Activated naive CD4-positive, alpha-beta T cell treated with anti-CD3 and anti-CD28 coated beads, Interleukin-2, amount 50 U/mL, for 24 hours (primary cell): ENCODE measurements around the gene ACADL.
A peak's percentile ranks its signal among the peaks of the same experiment; 100 is the strongest.

Source experiments
- H3K27ac Mint-ChIP-seq: one replicate; pipeline ENCODE4 v1.8.0; 2021; ENCODE audit warnings: mild to moderate bottlenecking, mixed read lengths
- H3K27me3 Mint-ChIP-seq: one replicate; pipeline ENCODE4 v1.8.0; 2021; ENCODE audit warnings: mixed read lengths
- H3K36me3 Mint-ChIP-seq: one replicate; pipeline ENCODE4 v1.8.0; 2021; ENCODE audit warnings: mixed read lengths
- H3K4me1 Mint-ChIP-seq: one replicate; pipeline ENCODE4 v1.8.0; 2021; ENCODE audit warnings: mixed read lengths
- H3K4me3 Mint-ChIP-seq: one replicate; pipeline ENCODE4 v1.8.0; 2021; ENCODE audit warnings: mild to moderate bottlenecking, mixed read lengths
- H3K9me3 Mint-ChIP-seq: one replicate; pipeline ENCODE4 v1.8.0; 2021; ENCODE audit warnings: mixed read lengths

The ACADL gene

GRCh38 chr2:210167227-210167626 lies 58.0 kb downstream of the ACADL start:
- H3K27ac Mint-ChIP-seq = no peak overlapping the region
- H3K4me3 Mint-ChIP-seq = no peak overlapping the region
- peaks cover 46% of the 10 kb centered on the region for H3K4me1 Mint-ChIP-seq
- H3K36me3 Mint-ChIP-seq = no peaks in the 10 kb centered on the region
- H3K27me3 Mint-ChIP-seq = no peaks in the 10 kb centered on the region
- H3K9me3 Mint-ChIP-seq = no peaks in the 10 kb centered on the region

GRCh38 chr2:210162466-210163124 lies 62.7 kb downstream of the ACADL start:
- Mint-ChIP-seq H3K9me3 (no peaks in the 10 kb centered on the region), H3K4me1 (peaks cover 20% of the 10 kb centered on the region), H3K27me3 (no peaks in the 10 kb centered on the region), H3K36me3 (no peaks in the 10 kb centered on the region), H3K4me3 (no peak overlapping the region), H3K27ac (peak overlapping the region; percentile 0)

- peaks cover 7% of the 10 kb centered on the region for H3K36me3 Mint-ChIP-seq
- H3K9me3 Mint-ChIP-seq = no peaks in the 10 kb centered on the region
- no peak overlapping the region for H3K27ac Mint-ChIP-seq
- no peak overlapping the region for H3K4me3 Mint-ChIP-seq
- no peaks in the 10 kb centered on the region for H3K27me3 Mint-ChIP-seq
- H3K4me1 Mint-ChIP-seq = peaks cover 20% of the 10 kb centered on the region
Measured at GRCh38 chr2:210159059-210159458, 66.2 kb downstream of the ACADL start.

GRCh38 chr2:210158236-210158635 lies 67.0 kb downstream of the ACADL start:
- Mint-ChIP-seq H3K27me3 (no peaks in the 10 kb centered on the region), H3K27ac (no peak overlapping the region), H3K4me1 (peaks cover 18% of the 10 kb centered on the region), H3K4me3 (no peak overlapping the region), H3K36me3 (peaks cover 10% of the 10 kb centered on the region), H3K9me3 (no peaks in the 10 kb centered on the region)

GRCh38 chr2:210157526-210157925 lies 67.7 kb downstream of the ACADL start:
- no peak overlapping the region for H3K27ac Mint-ChIP-seq
- H3K4me1 Mint-ChIP-seq = peaks cover 11% of the 10 kb centered on the region
- no peaks in the 10 kb centered on the region for H3K9me3 Mint-ChIP-seq
- H3K36me3 Mint-ChIP-seq = peaks cover 10% of the 10 kb centered on the region
- H3K4me3 Mint-ChIP-seq = no peak overlapping the region
- no peaks in the 10 kb centered on the region for H3K27me3 Mint-ChIP-seq

- Mint-ChIP-seq H3K27ac (no peak overlapping the region), H3K4me3 (no peak overlapping the region)
Measured at GRCh38 chr2:210147614-210148013, 77.6 kb downstream of the ACADL start.

More at GRCh38 chr2:210147614-210148013, 77.6 kb downstream of the ACADL start:
- no peaks in the 10 kb centered on the region for H3K4me1 Mint-ChIP-seq
- H3K36me3 Mint-ChIP-seq = peaks cover 46% of the 10 kb centered on the region
- no peaks in the 10 kb centered on the region for H3K27me3 Mint-ChIP-seq
- peaks cover 16% of the 10 kb centered on the region for H3K9me3 Mint-ChIP-seq
